Skeletal muscle satellite cell (primary cell): ENCODE results near the gene UGCG.
"Not testable (repeated sequence)": the region's sequence is repeated elsewhere in the genome, so short reads cannot be mapped to it uniquely, and the experiment has no call there.

Experiments used
- H3K27me3 ChIP-seq: 2 replicates; pipeline ENCODE4 v1.7.0; 2013; ENCODE audit warnings: low read length; ENCODE audit not compliant: control insufficient read depth, insufficient read depth
- H3K36me3 ChIP-seq: 2 replicates; pipeline ENCODE4 v1.7.0; 2013; ENCODE audit warnings: mild to moderate bottlenecking, control low read depth, low read length; ENCODE audit not compliant: insufficient read depth
- H3K4me1 ChIP-seq: 2 replicates; pipeline ENCODE4 v1.7.0; 2013; ENCODE audit warnings: low read length; ENCODE audit not compliant: control insufficient read depth, insufficient read depth
- H3K4me2 ChIP-seq: 2 replicates; pipeline ENCODE4 v1.7.0; 2013; ENCODE audit warnings: mild to moderate bottlenecking, low read length
- H3K4me3 ChIP-seq: 2 replicates; pipeline ENCODE4 v1.7.0; 2013; ENCODE audit warnings: low read length
- H3K9ac ChIP-seq: 2 replicates; pipeline ENCODE4 v1.7.0; 2013; ENCODE audit warnings: mild to moderate bottlenecking, low read depth, low read length, moderate library complexity
- H3K9me3 ChIP-seq: replicated peaks from 2 replicates; pipeline ENCODE4 v1.7.0; 2013; ENCODE audit warnings: mild to moderate bottlenecking, control low read depth, low read length

UGCG gene

GRCh38 chr9:111871499-111871855, 25.1 kb upstream of the UGCG start:
- Histone ChIP-seq H3K4me2 (no peak overlapping the region), H3K9me3 (no peaks in the 10 kb centered on the region), H3K9ac (no peak overlapping the region), H3K4me3 (no peak overlapping the region), H3K4me1 (peaks cover 4% of the 10 kb centered on the region), H3K36me3 (no peaks in the 10 kb centered on the region), H3K27me3 (no peaks in the 10 kb centered on the region)

- no peaks in the 10 kb centered on the region for H3K4me1 ChIP-seq
- H3K4me3 ChIP-seq = no peak overlapping the region
- H3K9ac ChIP-seq = no peak overlapping the region
- no peaks in the 10 kb centered on the region for H3K9me3 ChIP-seq
- no peaks in the 10 kb centered on the region for H3K36me3 ChIP-seq
- no peak overlapping the region for H3K4me2 ChIP-seq
- no peaks in the 10 kb centered on the region for H3K27me3 ChIP-seq
Observed at GRCh38 chr9:111872886-111873285, 23.7 kb upstream of the UGCG start.

GRCh38 chr9:111873901-111874300, 22.7 kb upstream of the UGCG start:
- H3K9me3 ChIP-seq = no peaks in the 10 kb centered on the region
- no peak overlapping the region for H3K4me3 ChIP-seq
- H3K36me3 ChIP-seq = no peaks in the 10 kb centered on the region
- no peak overlapping the region for H3K4me2 ChIP-seq
- no peaks in the 10 kb centered on the region for H3K27me3 ChIP-seq
- no peak overlapping the region for H3K9ac ChIP-seq
- H3K4me1 ChIP-seq = no peaks in the 10 kb centered on the region

- Histone ChIP-seq H3K36me3 (no peaks in the 10 kb centered on the region), H3K4me1 (no peaks in the 10 kb centered on the region), H3K4me3 (no peak overlapping the region), H3K4me2 (no peak overlapping the region), H3K27me3 (no peaks in the 10 kb centered on the region), H3K9me3 (no peaks in the 10 kb centered on the region), H3K9ac (no peak overlapping the region)
Observed at GRCh38 chr9:111874500-111874899, 22.1 kb upstream of the UGCG start.

- not testable (repeated sequence) for H3K4me1 ChIP-seq, H3K36me3 ChIP-seq, H3K4me2 ChIP-seq, H3K4me3 ChIP-seq, H3K27me3 ChIP-seq, H3K9ac ChIP-seq, H3K9me3 ChIP-seq
Observed at GRCh38 chr9:111875291-111875690, 21.3 kb upstream of the UGCG start.

- not testable (repeated sequence) for H3K4me2 ChIP-seq, H3K4me3 ChIP-seq, H3K4me1 ChIP-seq, H3K9ac ChIP-seq, H3K9me3 ChIP-seq, H3K36me3 ChIP-seq, H3K27me3 ChIP-seq
Observed at GRCh38 chr9:111875691-111876090, 20.9 kb upstream of the UGCG start.

- H3K9me3 ChIP-seq = no peaks in the 10 kb centered on the region
- no peak overlapping the region for H3K4me2 ChIP-seq
- no peaks in the 10 kb centered on the region for H3K27me3 ChIP-seq
- H3K4me1 ChIP-seq = no peaks in the 10 kb centered on the region
- no peak overlapping the region for H3K9ac ChIP-seq
- no peak overlapping the region for H3K4me3 ChIP-seq
- H3K36me3 ChIP-seq = no peaks in the 10 kb centered on the region
Observed at GRCh38 chr9:111876179-111876578, 20.4 kb upstream of the UGCG start.

GRCh38 chr9:111877420-111877819, 19.2 kb upstream of the UGCG start:
- H3K27me3 ChIP-seq = no peaks in the 10 kb centered on the region
- H3K36me3 ChIP-seq = no peaks in the 10 kb centered on the region
- no peak overlapping the region for H3K4me2 ChIP-seq
- no peak overlapping the region for H3K4me3 ChIP-seq
- H3K9me3 ChIP-seq = no peaks in the 10 kb centered on the region
- no peak overlapping the region for H3K9ac ChIP-seq
- H3K4me1 ChIP-seq = no peaks in the 10 kb centered on the region

- no peaks in the 10 kb centered on the region for H3K4me1 ChIP-seq
Observed at GRCh38 chr9:111878946-111879345, 17.7 kb upstream of the UGCG start.

GRCh38 chr9:111886983-111887718, 9.5 kb upstream of the UGCG start:
- H3K27me3 ChIP-seq = no peaks in the 10 kb centered on the region
- H3K4me3 ChIP-seq = no peak overlapping the region
- no peak overlapping the region for H3K9ac ChIP-seq
- peaks cover 6% of the 10 kb centered on the region for H3K4me1 ChIP-seq
- no peak overlapping the region for H3K4me2 ChIP-seq
- H3K36me3 ChIP-seq = no peaks in the 10 kb centered on the region
- H3K9me3 ChIP-seq = no peaks in the 10 kb centered on the region

More at GRCh38 chr9:111878946-111879345, 17.7 kb upstream of the UGCG start:
- Histone ChIP-seq H3K4me3 (no peak overlapping the region), H3K27me3 (no peaks in the 10 kb centered on the region), H3K36me3 (no peaks in the 10 kb centered on the region), H3K4me2 (no peak overlapping the region), H3K9ac (no peak overlapping the region), H3K9me3 (no peaks in the 10 kb centered on the region)

- Histone ChIP-seq H3K27me3 (no peaks in the 10 kb centered on the region), H3K4me3 (no peak overlapping the region), H3K9ac (no peak overlapping the region), H3K4me2 (no peak overlapping the region), H3K4me1 (peaks cover 9% of the 10 kb centered on the region), H3K9me3 (no peaks in the 10 kb centered on the region), H3K36me3 (no peaks in the 10 kb centered on the region)
Observed at GRCh38 chr9:111890334-111890733, 6.3 kb upstream of the UGCG start.

- not testable (repeated sequence) for H3K4me3 ChIP-seq, H3K9ac ChIP-seq, H3K4me2 ChIP-seq, H3K36me3 ChIP-seq, H3K27me3 ChIP-seq, H3K9me3 ChIP-seq
- peaks cover 14% of the 10 kb centered on the region for H3K4me1 ChIP-seq
Observed at GRCh38 chr9:111890867-111891266, 5.7 kb upstream of the UGCG start.
